Measurements from ENCODE around the gene IKZF2.

Gene IKZF2

GRCh38 chr2:213187386-213187785, 36.0 kb upstream of the IKZF2 start:
- intact Hi-C loops (cut with DNase I; ENCODE audit: low total_unique reads): no loop called here
- DNase-seq: no peak
- Histone ChIP-seq H3K27me3 (no peaks in the 10 kb centered on the region), H3K9me3 (no peaks in the 10 kb centered on the region), H3K4me3 (no peak overlapping the region), H3K4me1 (peaks cover 0 to 27% (median 9%) of the 10 kb centered on the region in 4 donors), H3K27ac (no peak overlapping the region), H3K36me3 (no peaks in the 10 kb centered on the region)
- no peak for TF ChIP-seq CTCF (IDR thresholded peaks at IDR 0.05)

- Histone ChIP-seq H3K9me3 (no peaks in the 10 kb centered on the region), H3K36me3 (no peaks in the 10 kb centered on the region), H3K4me3 (no peak overlapping the region), H3K27me3 (no peaks in the 10 kb centered on the region), H3K27ac (no peak overlapping the region), H3K4me1 (peaks cover 0 to 27% (median 9%) of the 10 kb centered on the region in 4 donors)
- DNase-seq: no peak
- TF ChIP-seq CTCF (IDR thresholded peaks at IDR 0.05): no peak
- intact Hi-C loops (cut with DNase I; ENCODE audit: low total_unique reads): no loop called here
Measured at GRCh38 chr2:213185147-213185822, 33.9 kb upstream of the IKZF2 start.

- H3K4me3 ChIP-seq: no peak overlapping the region
- no peak for DNase-seq
- H3K9me3 ChIP-seq: no peaks in the 10 kb centered on the region
- no peaks in the 10 kb centered on the region for H3K4me1 ChIP-seq
- H3K27ac ChIP-seq: no peak overlapping the region
- no peaks in the 10 kb centered on the region for H3K36me3 ChIP-seq
- no peak for TF ChIP-seq CTCF (IDR thresholded peaks at IDR 0.05)
- intact Hi-C loops (cut with DNase I; ENCODE audit: low total_unique reads): no loop called here
- no peaks in the 10 kb centered on the region for H3K27me3 ChIP-seq
Measured at GRCh38 chr2:213181712-213182111, 30.3 kb upstream of the IKZF2 start.

GRCh38 chr2:213177679-213178078, 26.3 kb upstream of the IKZF2 start:
- intact Hi-C loops (cut with DNase I; ENCODE audit: low total_unique reads): no loop called here
- no peak overlapping the region for H3K4me3 ChIP-seq
- no peak overlapping the region for H3K27ac ChIP-seq
- H3K36me3 ChIP-seq: no peaks in the 10 kb centered on the region
- H3K9me3 ChIP-seq: no peaks in the 10 kb centered on the region
- no peaks in the 10 kb centered on the region for H3K27me3 ChIP-seq
- DNase-seq: no peak
- no peak for TF ChIP-seq CTCF (IDR thresholded peaks at IDR 0.05)
- peaks cover 0 to 1% (median 0%) of the 10 kb centered on the region in 4 donors for H3K4me1 ChIP-seq

- intact Hi-C loops (cut with DNase I; ENCODE audit: low total_unique reads): no loop called here
- Histone ChIP-seq H3K4me1 (peaks cover 0 to 14% (median 1%) of the 10 kb centered on the region in 4 donors), H3K36me3 (no peaks in the 10 kb centered on the region), H3K9me3 (no peaks in the 10 kb centered on the region), H3K4me3 (no peak overlapping the region), H3K27me3 (no peaks in the 10 kb centered on the region), H3K27ac (no peak overlapping the region)
- TF ChIP-seq CTCF (IDR thresholded peaks at IDR 0.05): no peak
- DNase-seq: no peak
Measured at GRCh38 chr2:213175673-213176247, 24.3 kb upstream of the IKZF2 start.

Data from tibial artery (tissue), 4 donors.